T-helper 2 cell treated with Interferon-gamma antibody and Interleukin-4, amounts not matched to agents 5 μg/mL and 100 μg/mL, for 36 hours (primary cell): ENCODE data around the gene SLC41A3.

Experiments
- DNase-seq: peaks from one replicate; pipeline ENCODE4 v3.0.0; 2021; ENCODE audit warnings: low spot score
- H3K27ac Mint-ChIP-seq: one replicate; pipeline ENCODE4 v1.8.0; 2021; ENCODE audit warnings: mild to moderate bottlenecking, mixed read lengths
- H3K27me3 Mint-ChIP-seq: one replicate; pipeline ENCODE4 v1.8.0; 2021; ENCODE audit warnings: low read depth, mixed read lengths
- H3K36me3 Mint-ChIP-seq: one replicate; pipeline ENCODE4 v1.8.0; 2021; ENCODE audit warnings: low read depth, mixed read lengths
- H3K4me1 Mint-ChIP-seq: one replicate; pipeline ENCODE4 v1.8.0; 2021; ENCODE audit warnings: low read depth, mixed read lengths
- H3K4me3 Mint-ChIP-seq: one replicate; pipeline ENCODE4 v1.8.0; 2022; ENCODE audit warnings: mild to moderate bottlenecking, moderate library complexity, mixed read lengths
- H3K9me3 Mint-ChIP-seq: one replicate; pipeline ENCODE4 v1.8.0; 2021; ENCODE audit warnings: mixed read lengths

The SLC41A3 gene

DNA sequence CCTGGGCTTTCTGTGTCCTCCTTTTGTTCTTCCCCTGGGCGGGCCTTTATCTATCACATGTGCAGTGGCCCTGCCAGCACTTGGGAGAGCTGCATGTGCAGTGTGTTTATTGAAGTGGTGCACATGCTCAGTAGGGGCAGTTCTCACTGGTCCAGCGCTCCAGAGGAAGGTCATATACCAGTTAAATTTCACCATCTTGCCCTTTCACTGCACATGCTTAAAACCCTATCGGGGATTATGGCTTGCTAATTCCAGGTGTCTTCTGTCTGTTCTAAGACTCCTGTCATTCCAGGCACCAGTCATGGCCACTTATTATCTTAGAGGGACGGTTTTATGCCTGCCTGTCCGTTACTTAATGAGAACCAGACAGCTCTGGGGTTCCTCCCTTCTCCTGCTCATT, 62.7 kb downstream of the SLC41A3 start:
- Mint-ChIP-seq H3K9me3 (no peaks in the 10 kb centered on the region), H3K27me3 (no peaks in the 10 kb centered on the region), H3K4me1 (no peaks in the 10 kb centered on the region), H3K36me3 (no peaks in the 10 kb centered on the region), H3K27ac (no peak overlapping the region), H3K4me3 (no peak overlapping the region)
- no peak for DNase-seq

DNA sequence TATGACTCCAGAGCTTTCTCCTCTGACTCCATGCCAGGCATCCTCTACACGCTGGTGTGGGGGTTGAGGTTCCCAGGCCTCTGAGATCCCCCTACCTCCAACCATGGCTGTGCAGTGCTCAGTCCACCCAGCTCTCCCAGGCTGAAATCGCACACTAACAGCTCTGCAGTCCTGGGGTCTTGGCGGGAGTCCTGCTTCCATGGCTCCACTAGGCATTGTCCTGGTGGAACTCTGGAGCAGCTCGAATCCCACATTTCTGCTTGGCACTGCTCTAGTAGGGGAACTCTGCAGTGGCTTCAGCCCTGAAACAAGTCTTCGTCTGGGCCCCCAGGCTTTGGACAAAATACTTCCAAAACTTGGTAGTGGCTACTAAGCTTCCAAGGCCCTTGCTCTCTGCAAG, 64.2 kb downstream of the SLC41A3 start:
- Mint-ChIP-seq H3K27me3 (no peaks in the 10 kb centered on the region), H3K36me3 (no peaks in the 10 kb centered on the region), H3K9me3 (no peaks in the 10 kb centered on the region), H3K27ac (no peak overlapping the region), H3K4me1 (no peaks in the 10 kb centered on the region), H3K4me3 (no peak overlapping the region)
- no peak for DNase-seq

DNA sequence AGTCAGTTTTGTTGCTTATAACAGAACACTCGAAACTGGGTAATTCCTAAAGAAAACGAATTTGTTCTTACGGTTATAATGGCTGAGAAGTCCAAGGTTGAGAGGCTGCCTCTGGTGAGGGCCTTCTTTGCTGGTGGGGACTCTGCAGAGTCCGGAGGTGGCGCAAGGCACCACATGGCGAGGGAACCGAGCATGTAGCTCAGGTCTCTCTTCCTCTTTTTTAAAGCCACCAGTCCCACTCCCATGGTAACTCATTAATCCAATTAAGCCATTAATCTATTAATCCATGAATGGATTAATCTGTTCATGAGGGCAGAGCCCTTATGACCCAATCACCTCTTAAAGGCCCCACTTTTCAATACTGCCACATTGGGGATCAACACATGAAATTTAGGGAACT, 64.9 kb downstream of the SLC41A3 start:
- Mint-ChIP-seq H3K4me1 (no peaks in the 10 kb centered on the region), H3K36me3 (no peaks in the 10 kb centered on the region), H3K4me3 (no peak overlapping the region), H3K27ac (no peak overlapping the region), H3K9me3 (no peaks in the 10 kb centered on the region), H3K27me3 (no peaks in the 10 kb centered on the region)
- DNase-seq: no peak

GRCh38 chr3:126018545-126018944, 65.4 kb downstream of the SLC41A3 start:
- Mint-ChIP-seq H3K4me1 (no peaks in the 10 kb centered on the region), H3K27ac (no peak overlapping the region), H3K36me3 (no peaks in the 10 kb centered on the region), H3K9me3 (no peaks in the 10 kb centered on the region), H3K27me3 (no peaks in the 10 kb centered on the region), H3K4me3 (no peak overlapping the region)
- no peak for DNase-seq

DNA sequence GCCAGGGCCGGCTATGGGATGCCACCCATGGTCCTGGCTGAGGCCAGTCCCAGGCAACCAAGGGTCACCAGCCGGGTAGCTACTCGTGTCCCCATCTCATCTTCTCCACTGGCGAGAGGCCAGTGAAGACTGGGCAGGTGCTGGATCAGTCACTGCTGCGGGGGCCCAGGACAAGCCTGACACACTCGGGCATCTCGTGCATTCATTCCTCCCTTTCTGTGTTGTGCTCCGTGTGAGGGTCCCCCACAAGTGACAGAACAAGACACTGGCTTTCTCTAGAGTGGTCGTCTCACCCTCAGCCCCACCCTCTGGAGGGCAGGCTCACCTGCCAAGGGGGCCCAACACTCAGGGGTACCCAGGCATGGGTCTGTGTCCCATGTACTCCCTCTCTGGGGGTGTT, 66.6 kb downstream of the SLC41A3 start:
- H3K4me3 Mint-ChIP-seq: no peak overlapping the region
- peaks cover 2% of the 10 kb centered on the region for H3K4me1 Mint-ChIP-seq
- H3K27me3 Mint-ChIP-seq: no peaks in the 10 kb centered on the region
- H3K27ac Mint-ChIP-seq: no peak overlapping the region
- no peak for DNase-seq
- no peaks in the 10 kb centered on the region for H3K36me3 Mint-ChIP-seq
- no peaks in the 10 kb centered on the region for H3K9me3 Mint-ChIP-seq

- Mint-ChIP-seq H3K9me3 (no peaks in the 10 kb centered on the region), H3K27ac (no peak overlapping the region), H3K4me3 (no peak overlapping the region), H3K36me3 (no peaks in the 10 kb centered on the region), H3K27me3 (no peaks in the 10 kb centered on the region), H3K4me1 (peaks cover 2% of the 10 kb centered on the region)
- DNase-seq: no peak
These were observed 67.3 kb downstream of the SLC41A3 start for GRCh38 chr3:126016616-126017015.

- DNase-seq: no peak
- no peak overlapping the region for H3K4me3 Mint-ChIP-seq
- H3K36me3 Mint-ChIP-seq: no peaks in the 10 kb centered on the region
- H3K27ac Mint-ChIP-seq: no peak overlapping the region
- H3K4me1 Mint-ChIP-seq: peaks cover 2% of the 10 kb centered on the region
- H3K9me3 Mint-ChIP-seq: no peaks in the 10 kb centered on the region
- no peaks in the 10 kb centered on the region for H3K27me3 Mint-ChIP-seq
These were observed 68.8 kb downstream of the SLC41A3 start for GRCh38 chr3:126015075-126015474.

GRCh38 chr3:126014252-126014651, 69.7 kb downstream of the SLC41A3 start:
- no peaks in the 10 kb centered on the region for H3K9me3 Mint-ChIP-seq
- peaks cover 2% of the 10 kb centered on the region for H3K4me1 Mint-ChIP-seq
- H3K27ac Mint-ChIP-seq: no peak overlapping the region
- H3K27me3 Mint-ChIP-seq: no peaks in the 10 kb centered on the region
- H3K36me3 Mint-ChIP-seq: no peaks in the 10 kb centered on the region
- no peak for DNase-seq
- H3K4me3 Mint-ChIP-seq: no peak overlapping the region

DNA sequence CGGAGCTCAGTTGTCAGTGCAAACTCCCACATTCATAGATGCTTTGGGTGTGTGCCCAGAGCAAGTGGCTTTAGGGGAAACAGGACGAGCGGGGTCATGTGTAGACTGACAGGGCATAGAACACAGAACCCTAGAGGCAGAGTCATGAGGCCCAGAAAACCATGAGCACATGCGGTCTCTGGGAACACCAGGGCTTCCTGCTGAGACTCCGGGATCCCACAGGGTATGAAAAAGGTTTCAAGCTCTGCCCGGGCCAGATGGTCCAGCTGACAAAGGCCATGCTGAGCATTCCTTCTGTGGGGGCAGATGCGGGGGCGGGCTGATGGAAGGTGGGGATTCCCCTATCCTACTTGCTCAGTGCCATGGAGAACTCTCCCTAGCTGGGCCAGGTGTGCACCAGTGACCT, 70.2 kb downstream of the SLC41A3 start:
- DNase-seq: no peak
- Mint-ChIP-seq H3K4me1 (peaks cover 2% of the 10 kb centered on the region), H3K27me3 (no peaks in the 10 kb centered on the region), H3K9me3 (no peaks in the 10 kb centered on the region), H3K4me3 (no peak overlapping the region), H3K36me3 (peaks cover 2% of the 10 kb centered on the region), H3K27ac (no peak overlapping the region)

DNA sequence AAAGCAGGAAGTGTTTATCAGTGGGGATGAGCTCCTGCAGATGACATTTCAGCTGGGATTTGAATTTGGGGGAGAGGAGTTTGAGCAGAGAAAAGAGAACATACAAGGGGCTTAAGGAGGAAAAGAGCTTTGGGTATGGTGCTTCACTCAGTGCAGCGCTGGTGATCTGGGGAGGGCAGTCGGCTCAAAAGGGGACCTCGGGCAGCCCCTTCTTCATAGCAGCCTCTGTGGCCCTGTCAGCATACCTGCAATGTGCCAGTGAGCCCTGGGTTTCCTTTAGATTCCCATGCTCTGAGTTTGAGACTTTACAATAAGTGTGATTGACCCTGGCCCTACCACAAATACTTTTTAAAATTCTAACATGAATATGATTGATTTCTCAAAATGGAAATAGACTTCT, 74.7 kb downstream of the SLC41A3 start:
- peaks cover 5% of the 10 kb centered on the region for H3K36me3 Mint-ChIP-seq
- DNase-seq: no peak
- no peak overlapping the region for H3K27ac Mint-ChIP-seq
- no peaks in the 10 kb centered on the region for H3K9me3 Mint-ChIP-seq
- peaks cover 2% of the 10 kb centered on the region for H3K4me1 Mint-ChIP-seq
- no peak overlapping the region for H3K4me3 Mint-ChIP-seq
- no peaks in the 10 kb centered on the region for H3K27me3 Mint-ChIP-seq

DNA sequence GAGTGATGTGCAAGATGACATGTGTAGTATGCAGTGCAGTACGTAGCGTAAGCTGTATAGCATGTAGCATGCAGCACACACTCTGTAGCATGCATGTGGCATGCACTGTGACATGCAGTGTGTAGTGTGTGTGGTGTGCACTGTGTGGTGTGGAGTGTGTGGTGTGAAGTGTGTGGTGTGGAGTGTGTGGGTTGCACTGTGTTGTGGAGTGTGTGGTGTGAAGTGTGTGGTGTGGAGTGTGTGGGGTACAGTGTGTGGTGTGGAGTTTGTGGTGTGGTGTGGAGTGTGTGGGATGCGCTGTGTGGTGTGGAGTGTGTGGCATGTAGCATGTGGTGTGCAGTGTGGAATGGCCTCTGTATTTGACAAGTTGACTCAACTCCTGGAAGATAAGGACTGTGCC, 75.7 kb downstream of the SLC41A3 start:
- DNase-seq: no peak
- no peak overlapping the region for H3K4me3 Mint-ChIP-seq
- peaks cover 5% of the 10 kb centered on the region for H3K36me3 Mint-ChIP-seq
- H3K9me3 Mint-ChIP-seq: no peaks in the 10 kb centered on the region
- no peaks in the 10 kb centered on the region for H3K27me3 Mint-ChIP-seq
- peaks cover 2% of the 10 kb centered on the region for H3K4me1 Mint-ChIP-seq
- H3K27ac Mint-ChIP-seq: no peak overlapping the region

DNA sequence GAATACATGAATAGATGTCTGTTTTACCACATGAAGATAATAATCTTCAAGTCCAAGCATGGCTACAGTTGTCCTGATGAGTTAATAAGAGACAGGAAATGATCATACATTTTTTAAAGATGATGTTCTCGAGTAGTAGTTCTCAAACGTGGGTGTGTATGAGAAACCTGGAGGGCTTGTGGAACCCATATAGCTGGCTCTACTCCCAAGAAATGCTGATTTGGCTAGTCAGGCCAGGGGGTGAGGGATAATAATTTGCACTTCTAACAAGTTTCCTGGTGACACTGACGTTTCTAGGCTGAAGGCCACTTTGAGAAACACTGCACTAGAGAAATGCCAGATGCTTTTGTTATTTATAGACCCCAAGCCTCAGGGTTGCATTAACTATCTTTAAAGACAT, 78.0 kb downstream of the SLC41A3 start:
- no peak for DNase-seq
- Mint-ChIP-seq H3K9me3 (peaks cover 6% of the 10 kb centered on the region), H3K36me3 (peaks cover 5% of the 10 kb centered on the region), H3K4me1 (no peaks in the 10 kb centered on the region), H3K4me3 (no peak overlapping the region), H3K27me3 (peaks cover 3% of the 10 kb centered on the region), H3K27ac (no peak overlapping the region)

DNA sequence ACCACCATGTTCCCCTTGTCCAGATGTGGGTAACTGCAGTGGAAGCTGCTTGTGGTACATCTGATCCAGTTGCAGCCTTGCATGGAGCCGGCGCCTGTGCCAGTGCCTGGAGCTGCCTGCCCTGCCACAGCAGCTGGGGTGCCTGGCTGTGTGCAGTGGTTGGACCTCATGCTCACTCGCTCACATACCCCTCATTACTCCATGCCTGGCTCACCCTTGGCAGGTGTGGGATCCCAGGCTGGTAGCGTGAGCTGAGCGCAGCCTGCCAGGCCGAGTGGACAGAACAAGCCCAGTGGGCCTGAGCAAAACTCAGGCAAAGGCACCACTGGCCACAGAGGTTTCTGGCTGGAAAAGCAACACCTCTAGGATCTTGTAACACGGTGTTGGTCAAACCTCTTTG, 79.2 kb downstream of the SLC41A3 start:
- peaks cover 12% of the 10 kb centered on the region for H3K9me3 Mint-ChIP-seq
- peaks cover 7% of the 10 kb centered on the region for H3K27me3 Mint-ChIP-seq
- DNase-seq: no peak
- H3K4me3 Mint-ChIP-seq: no peak overlapping the region
- peaks cover 5% of the 10 kb centered on the region for H3K36me3 Mint-ChIP-seq
- no peaks in the 10 kb centered on the region for H3K4me1 Mint-ChIP-seq
- H3K27ac Mint-ChIP-seq: no peak overlapping the region

- peaks cover 11% of the 10 kb centered on the region for H3K27me3 Mint-ChIP-seq
- no peaks in the 10 kb centered on the region for H3K4me1 Mint-ChIP-seq
- H3K9me3 Mint-ChIP-seq: peaks cover 17% of the 10 kb centered on the region
- DNase-seq: no peak
- peaks cover 5% of the 10 kb centered on the region for H3K36me3 Mint-ChIP-seq
- H3K27ac Mint-ChIP-seq: no peak overlapping the region
- H3K4me3 Mint-ChIP-seq: no peak overlapping the region
These were observed 79.7 kb downstream of the SLC41A3 start for GRCh38 chr3:126004217-126004616.

DNA sequence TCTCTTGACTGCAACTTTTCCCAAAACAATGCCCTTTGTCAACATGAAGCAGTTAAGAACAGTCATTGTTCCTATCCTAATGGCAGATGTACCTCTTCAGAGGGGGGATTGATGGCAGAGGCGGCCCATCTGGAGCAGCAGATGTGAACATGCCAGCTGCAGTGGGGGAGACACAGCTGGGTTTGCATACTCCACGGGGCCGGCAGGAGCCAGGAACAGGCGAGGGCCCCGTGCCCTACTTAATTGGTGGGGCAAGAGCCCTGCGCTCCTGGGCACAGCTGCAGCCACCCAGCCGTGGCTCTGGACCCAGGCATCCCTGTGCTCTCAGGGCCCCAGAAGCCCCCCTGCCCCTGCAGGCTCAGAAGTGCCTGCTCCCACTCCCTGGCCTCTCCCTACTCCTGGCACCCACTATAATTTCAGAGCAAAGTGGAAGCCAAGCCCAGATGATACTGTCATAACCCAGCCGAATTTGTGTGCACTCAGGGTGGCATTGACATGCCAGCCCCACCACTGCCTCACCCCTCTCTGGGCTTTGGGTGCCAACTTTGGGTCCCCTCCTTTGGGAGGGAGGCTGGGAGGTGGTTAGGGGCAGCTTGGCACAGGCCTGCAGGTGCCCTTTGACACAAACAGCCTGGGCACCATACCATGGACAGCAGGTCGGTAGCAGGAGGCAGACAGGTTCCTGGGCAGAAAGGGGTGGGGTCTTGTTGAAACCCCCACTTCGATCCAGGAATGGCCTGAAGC, 80.3 kb downstream of the SLC41A3 start:
- H3K27me3 Mint-ChIP-seq: peaks cover 15% of the 10 kb centered on the region
- no peaks in the 10 kb centered on the region for H3K4me1 Mint-ChIP-seq
- DNase-seq: no peak
- H3K27ac Mint-ChIP-seq: no peak overlapping the region
- peaks cover 23% of the 10 kb centered on the region for H3K9me3 Mint-ChIP-seq
- H3K36me3 Mint-ChIP-seq: peaks cover 4% of the 10 kb centered on the region
- H3K4me3 Mint-ChIP-seq: no peak overlapping the region
